ENCODE measurements around the gene NPW.
A peak's percentile ranks its signal among the peaks of the same experiment; 100 is the strongest.

NPW gene

DNA sequence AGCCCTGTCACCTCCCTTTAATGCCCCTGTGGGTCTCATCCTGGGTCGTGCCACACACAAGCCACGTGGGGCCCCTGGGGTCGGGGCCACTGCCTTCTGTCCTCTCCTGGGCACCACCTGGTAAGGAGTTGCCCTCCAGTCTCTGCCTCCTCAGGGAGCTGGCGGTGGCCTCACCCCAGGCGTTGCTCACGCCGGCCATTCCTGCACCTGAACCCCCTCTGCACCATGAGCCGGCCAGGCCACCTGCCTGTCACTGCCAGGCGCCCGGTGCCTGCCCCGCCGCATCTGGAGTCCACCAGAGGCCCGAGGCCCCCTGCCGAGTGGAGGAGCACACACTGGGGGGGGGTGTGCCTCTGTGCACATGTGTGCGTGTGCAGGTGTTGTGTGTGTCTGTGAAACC, 17.5 kb downstream of the NPW start:
- no peak for DNase-seq

GRCh38 chr16:2037647-2038381, 18.2 kb downstream of the NPW start:
- DNase-seq = no peak

GRCh38 chr16:2038382-2039231, 19.0 kb downstream of the NPW start:
- no peak for DNase-seq

- DNase-seq = peak; percentile 32
Measured at GRCh38 chr16:2039274-2040031, 19.9 kb downstream of the NPW start.

DNA sequence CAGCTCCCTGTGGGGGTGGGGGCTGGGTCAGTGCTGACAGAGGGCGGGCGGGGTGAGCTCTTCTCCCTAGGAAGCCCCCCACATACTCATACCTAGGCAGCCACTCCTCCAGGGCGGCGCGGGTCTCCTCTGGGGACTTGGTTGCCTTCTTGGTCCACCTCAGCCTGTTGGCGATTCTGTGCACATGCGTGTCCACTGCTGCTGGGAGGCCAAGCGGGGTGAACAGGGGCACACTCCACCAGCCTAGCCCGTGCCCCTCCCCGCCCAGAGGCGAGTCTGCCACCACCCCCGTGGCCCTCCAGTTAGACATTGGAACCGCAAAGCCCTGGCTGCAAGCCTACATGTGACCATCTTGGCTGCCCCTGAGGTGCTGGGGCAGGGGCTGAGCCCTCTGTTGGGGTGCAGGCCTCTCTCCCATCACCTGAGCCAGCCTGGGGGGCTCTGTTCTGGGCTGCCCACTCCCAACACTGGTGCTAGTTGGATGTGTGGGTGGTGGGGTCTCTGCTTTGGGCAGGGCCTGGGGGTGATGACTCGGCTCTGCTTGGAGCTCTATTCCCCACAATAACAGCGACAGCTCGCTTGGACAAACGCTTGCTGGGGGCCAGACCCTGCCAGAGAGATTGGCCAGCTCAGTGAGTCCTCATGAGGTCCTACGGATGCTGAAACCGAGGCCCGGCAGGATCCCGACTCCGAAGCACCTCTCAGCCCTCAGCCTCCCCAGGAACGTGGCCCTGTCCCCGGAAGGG, 20.6 kb downstream of the NPW start:
- DNase-seq = no peak

GRCh38 chr16:2040787-2041522, 21.4 kb downstream of the NPW start:
- no peak for DNase-seq

- DNase-seq = no peak
Measured at GRCh38 chr16:2042171-2042985, 22.8 kb downstream of the NPW start.

DNA sequence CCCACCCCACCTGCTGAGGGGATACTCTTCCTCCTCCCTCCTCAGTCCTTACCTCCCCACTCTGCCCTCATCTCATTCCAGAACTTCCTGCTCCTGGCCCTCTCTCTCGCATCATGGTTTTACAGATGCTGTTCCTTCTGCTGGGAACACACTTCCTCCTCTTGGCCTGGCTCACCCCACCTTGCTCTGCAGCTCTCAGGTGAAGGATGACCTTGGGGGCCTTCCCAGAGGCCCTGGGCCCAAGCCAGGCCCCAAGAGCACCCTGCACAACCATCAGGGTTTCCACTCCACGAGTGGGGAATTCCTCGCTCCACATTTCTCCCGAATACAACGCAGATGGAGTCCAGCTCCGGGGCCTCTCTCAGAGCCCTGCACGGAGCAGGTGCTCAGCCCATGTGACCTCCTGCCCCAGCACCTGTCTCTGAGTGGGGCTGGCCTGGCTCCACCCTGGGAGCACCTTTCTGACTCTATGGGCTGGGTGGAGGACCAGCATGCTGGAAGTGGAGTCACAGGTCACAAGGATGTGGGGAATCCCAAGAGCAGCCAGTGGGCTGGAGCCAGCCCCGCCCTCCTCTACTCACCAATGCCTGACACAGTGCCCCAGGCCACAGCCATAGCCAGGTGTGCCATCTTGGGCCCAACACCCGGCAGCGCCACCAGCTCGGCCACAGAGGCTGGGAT, 23.5 kb downstream of the NPW start:
- no peak for DNase-seq

DNA sequence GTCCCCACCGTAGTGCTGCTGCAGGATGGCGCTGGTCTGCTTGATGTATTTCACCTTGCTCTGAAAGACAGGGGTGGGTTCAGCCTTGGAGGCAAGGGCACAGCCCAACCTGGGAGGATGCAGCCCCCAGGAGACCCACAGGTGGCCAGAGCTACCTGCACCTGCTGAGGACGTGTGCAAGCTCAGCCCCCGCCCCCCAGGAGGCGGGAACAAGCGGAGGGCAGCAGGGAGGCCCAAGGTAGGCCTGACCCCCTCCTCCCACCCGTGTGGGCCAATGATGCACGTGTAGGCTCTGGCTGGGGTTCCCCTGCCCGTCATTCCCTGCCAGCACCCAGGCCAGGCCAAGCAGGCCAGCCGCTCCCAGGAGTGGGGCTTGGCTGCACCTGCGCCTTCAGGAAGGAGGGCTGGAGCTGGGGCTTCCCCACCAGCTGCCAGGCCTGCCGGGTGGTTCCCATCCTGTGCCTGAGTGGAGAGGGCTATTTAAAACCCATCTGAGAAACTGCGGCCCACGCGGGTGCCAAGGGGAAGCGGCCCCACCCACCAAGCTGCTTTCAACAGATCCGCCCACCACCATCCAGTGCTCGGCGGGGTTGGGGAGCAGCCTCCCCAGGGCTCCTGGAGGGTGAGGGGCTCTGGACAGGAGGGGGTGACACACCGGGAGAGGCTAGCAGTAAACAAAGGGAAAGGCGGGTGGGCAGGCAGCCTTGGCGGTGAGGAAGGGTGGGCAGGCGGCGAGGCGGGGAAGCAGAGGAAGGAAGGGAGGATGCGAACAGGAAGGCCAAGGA, 24.3 kb downstream of the NPW start:
- no peak for DNase-seq

- DNase-seq = no peak
Measured at GRCh38 chr16:2044541-2044940, 25.0 kb downstream of the NPW start.

DNA sequence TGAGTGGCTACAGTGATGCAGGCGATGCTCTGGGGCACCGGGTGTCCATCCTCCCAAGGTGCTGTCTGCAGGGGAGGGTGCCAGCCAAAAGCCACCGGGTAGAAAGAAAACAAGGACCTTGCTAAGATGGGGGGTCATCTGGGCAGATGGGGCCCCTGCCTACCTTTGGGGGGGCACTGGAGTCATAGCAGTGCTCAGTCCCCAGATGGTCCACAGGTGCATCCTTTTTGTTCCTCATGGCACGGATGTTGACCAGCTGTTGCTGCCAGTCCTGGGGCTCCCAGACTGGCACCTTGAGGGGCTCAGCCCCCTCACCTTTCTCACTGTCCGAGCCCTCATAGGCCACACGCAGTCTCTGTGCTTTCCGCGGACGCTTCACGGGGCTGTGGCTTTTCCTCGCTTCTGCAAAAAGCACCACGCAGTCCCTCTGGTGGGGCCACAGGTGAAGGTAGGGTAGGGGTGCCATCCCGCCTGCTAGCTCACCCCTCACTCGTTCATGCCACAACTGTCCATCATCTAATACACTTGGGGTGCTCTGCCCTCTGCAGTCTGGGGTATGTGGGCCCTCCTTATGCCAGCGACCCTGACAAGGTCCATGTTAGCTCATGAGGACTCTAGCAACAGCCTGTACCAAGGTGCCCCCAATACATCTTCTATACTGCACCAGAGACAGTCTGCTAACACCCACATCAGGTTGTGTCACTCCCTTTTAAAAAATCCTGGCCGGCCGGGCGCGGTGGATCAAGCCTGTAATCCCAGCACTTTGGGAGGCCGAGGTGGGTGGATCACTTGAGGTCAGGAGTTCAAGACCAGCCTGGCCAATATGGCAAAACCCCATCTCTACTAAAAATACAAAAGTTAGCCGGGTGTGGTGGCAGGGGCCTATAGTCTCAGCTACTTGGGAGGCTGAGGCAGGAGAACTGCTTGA, 26.6 kb downstream of the NPW start:
- DNase-seq = no peak

GRCh38 chr16:2046893-2047329, 27.3 kb downstream of the NPW start:
- no peak for DNase-seq

DNA sequence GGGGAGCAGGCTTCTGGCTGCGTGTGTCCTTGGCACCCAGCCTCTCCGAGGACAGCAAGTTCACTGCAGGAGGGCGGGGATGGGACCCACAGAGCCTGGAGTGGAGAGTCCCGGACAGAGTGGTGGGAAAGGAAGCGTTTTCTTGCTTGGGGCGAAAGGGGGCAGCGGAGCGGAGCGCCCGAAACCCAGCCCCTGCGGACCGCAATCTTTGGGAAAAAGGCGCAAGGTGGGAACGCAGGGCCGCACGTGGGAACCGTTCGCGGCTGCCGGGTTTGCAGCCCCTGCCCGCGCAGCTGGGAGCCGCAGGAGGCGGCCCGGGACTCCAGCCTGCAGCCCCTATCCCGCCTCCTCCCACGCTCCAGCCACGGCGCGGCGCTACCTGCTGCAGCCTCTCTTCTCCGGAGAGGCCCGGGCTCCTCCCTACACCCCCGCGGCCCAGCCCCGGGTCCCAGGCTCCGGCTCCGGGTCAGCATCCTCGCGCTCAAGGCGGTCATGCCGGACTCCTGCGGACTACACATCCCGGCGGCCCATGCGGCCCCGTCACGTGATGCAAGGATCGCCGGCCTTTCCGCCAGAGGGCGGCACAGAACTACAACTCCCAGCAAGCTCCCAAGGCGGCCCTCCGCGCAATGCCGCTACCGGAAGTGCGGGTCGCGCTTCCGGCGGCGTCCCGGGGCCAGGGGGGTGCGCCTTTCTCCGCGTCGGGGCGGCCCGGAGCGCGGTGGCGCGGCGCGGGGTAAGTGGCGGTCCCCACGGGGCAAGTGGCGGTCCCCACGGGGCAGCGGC, 27.9 kb downstream of the NPW start, which contains the start of the genes NTHL1 and TSC2:
Gene NTHL1, minus strand, starts transcription at position 505 of the 786 bp plus-strand sequence. Its CDS starts 11 bp downstream, at position 494.
Gene TSC2, plus strand, starts transcription at position 656 of the 786 bp plus-strand sequence. CDS start 631 bp downstream, outside the sequence.
- DNase-seq = peak; percentile 91

DNA sequence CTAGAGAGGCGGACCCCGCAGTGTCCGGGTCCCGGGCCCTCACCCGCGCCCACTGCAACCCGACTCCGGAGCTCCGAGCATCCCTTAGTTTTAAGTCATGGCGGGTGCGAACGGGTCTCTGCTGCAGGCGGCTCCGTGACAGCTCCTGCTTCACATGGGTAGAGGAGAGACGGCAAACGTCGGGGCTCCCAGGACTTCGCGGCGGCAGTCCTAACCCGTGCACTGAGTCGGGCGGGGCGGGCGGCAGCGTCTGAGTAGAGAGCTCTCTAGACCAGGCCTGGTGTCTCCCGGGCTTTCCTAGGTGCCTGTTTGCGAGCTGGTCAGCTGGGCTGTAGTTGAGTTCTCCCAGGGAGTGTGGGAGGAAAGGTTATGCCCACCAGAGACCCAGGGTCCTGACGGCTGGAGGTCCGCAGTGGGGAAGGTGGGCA, 28.5 kb downstream of the NPW start:
- DNase-seq = no peak

GRCh38 chr16:2053211-2053610, 33.6 kb downstream of the NPW start:
- DNase-seq = no peak

DNA sequence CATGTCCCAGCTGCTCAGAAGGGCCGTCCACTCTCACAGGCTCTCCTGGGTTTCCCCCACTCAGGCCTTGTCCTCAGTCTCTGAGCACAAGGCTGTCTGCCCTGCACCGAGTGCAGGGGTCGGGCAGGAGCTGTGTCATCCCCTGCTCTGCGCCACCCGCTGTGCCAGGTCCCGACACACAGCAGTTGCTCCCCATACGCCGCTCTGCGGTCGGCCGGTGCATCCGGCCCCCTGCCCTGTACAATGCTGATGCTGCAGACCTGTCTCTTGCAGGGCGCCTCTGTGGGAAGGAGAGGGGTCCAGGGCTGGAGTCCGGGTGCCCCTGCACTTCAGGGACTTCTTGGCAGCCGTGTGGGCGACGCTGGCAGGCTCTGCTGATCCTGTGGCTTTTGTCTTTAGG, 34.3 kb downstream of the NPW start:
- no peak for DNase-seq

DNA sequence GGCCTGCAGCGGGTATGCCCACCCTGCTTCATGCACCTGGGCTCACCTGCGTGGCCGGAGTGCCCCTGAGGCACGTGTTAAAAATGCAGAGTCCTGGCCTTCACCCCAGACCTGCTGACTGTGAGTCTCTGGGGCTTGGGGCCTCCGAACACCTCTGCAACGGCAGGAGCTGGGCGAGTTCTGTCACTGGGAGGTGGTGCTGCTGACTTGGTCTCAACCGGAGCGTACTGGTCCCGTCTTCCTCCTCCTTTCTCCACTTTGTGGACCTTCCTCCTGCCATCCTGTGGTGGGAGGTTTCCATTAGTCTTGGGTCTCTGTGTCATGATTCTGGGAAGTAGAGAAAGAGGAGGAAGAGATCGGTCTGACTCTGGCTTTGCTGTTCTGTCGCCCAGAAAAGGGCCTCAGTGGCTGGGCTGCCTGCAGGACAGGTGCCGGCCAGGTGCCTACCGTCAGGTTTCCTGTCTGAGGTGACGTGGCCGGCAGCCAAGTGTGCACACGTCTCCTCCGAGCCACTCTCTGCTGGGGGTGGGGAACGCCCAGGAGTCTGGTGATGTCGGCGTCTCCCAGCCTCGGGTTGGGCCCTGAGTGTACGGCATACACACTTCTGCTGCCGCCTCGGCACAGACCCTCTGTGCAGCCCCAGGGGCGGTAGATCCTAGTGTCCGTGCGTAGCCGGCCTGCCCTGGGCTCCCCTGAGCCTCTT, 35.1 kb downstream of the NPW start:
- DNase-seq = no peak

All from amniotic stem cell (primary cell).